ENCODE measurements around the gene PTPRM.

The PTPRM gene

GRCh38 chr18:7663366-7664312 lies 96.5 kb downstream of the PTPRM start:
- no peak for DNase-seq (ENCODE audit: low read depth in 2 of 2, low spot score in 1 of 2)

GRCh38 chr18:7666195-7666776 lies 99.2 kb downstream of the PTPRM start:
- DNase-seq (ENCODE audit: low read depth in 2 of 2, low spot score in 1 of 2), result no peak

DNA sequence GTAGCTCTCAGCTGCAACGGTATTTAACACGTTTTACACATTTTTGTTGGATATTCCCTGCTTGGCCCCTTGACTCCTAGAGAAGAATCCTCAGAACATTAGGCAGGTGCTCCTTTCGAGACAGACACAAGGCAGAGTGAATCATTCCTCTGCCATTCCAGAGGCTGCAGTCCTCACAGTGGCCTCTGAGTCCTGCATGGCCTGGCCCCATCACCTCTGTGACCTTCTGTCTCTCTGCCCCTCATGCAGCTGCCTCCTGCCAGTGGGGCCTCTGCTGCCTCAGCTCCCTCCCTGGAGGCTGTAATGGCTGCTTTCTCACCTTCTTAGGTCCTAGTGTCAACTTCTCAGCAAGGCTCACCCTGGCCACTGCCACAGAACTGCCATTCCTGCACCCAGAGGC lies 101.3 kb downstream of the PTPRM start:
- no peak for DNase-seq (ENCODE audit: low read depth in 2 of 2, low spot score in 1 of 2)

DNA sequence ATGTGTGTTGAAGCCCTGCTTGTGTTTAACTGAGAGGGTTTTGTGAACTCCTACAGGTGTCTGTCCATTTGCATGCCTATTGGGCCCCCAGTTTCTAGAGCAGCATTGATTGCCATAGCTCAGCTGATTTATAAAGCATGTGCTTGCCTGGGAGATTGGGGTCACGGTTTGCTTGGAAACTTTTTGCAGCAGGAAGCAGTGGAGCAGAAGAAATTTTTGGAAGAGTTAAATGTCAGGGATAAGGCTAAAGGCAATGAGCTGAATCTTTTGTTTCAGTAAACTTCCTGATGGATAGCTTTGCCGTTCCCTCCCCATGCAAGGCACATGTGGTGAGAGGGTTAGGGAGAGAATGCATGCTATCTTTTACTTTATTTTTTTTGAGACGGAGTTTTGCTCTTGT lies 102.2 kb downstream of the PTPRM start:
- DNase-seq (ENCODE audit: low read depth in 2 of 2, low spot score in 1 of 2), result no peak

DNA sequence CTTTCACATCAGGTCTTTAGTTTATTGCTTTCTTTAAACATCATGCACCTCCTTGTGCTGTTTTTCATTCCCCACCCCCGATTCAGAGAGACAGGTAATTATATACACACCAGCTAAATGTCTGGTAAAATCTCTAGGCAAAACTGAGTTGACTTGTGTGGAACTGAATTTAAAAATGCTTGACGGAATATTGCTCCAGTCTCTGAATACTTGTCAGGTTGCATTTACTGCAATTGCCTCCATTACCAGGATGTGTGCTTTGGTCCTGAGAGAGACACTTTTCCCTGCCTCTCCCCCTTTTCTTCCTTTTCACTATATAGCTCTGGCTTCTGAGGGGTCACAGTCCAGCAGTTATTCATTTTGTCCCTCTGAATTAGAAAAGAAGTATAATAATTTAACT lies 104.0 kb downstream of the PTPRM start:
- no peak for DNase-seq (ENCODE audit: low read depth in 2 of 2, low spot score in 1 of 2)

DNA sequence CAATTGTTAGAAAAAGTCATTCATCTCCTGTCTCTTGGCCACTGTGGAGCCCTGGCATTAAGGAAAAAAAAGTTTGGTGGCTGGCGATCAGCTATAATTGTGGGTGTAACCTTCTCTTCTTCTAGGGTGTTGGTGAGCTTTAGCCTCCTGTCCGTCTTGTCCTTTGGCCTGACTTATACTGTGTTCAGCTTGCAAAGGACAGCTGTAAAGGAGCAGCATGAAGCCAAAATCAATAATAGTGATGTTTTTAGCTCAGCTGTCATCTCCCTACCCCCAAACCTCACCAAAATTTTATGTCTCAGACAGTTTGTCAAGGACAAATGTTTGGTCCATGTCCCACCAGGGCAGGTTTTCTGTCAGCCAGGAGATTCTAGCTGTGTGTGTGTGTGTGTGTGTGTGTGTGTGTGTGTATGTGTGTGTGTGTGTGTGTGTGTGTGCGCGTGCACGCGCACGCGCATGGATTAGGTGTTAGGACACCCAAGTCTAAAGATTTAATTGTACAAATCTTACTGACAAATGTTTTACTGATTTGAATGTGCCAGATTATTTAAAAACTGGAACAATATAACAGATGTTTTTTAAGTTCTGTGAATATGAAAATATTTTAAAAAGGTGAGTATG lies 109.2 kb downstream of the PTPRM start:
- DNase-seq (ENCODE audit: low read depth in 2 of 2, low spot score in 1 of 2), result no peak

DNA sequence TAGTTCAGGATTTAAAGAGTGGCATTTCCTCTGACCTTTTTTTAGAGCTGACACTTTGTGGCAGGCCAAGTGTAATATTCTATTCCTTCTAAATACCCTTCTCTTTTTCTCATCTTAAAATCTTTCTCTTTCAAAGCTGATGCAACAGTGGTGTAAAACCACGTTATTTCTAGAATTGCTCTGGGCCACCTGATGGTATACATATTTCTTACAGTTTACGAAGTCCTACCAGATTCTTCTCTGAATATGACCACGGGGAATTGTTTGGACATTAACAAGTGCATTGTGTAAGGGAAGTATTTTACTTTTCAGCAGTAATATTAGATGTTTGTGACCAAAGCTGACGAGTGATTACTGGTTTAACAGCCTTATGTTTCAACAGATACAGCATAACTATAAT lies 109.9 kb downstream of the PTPRM start:
- no peak for DNase-seq (ENCODE audit: low read depth in 2 of 2, low spot score in 1 of 2)

DNA sequence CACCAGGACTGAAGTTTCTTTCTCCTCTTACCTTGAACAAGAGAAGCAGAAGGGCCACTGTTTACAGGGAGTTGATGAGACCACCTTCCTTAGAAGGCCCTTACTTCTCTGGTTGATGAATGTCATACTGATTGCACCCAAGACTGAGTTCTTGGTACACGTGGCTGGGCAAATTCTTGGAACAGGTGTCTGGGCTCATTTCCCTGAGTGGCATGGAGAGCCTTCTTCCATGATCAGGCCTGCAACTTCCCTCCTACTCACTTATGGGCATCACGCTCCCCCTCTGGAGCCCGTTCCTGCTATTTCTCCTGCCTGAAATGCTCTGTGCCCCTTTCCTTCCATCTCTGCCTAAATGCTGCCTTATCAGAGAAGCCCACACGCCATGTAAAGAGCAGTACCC lies 110.3 kb downstream of the PTPRM start:
- DNase-seq (ENCODE audit: low read depth in 2 of 2, low spot score in 1 of 2), result no peak

GRCh38 chr18:7678389-7678788 lies 111.3 kb downstream of the PTPRM start:
- DNase-seq (ENCODE audit: low read depth in 2 of 2, low spot score in 1 of 2), result no peak

- DNase-seq (ENCODE audit: low read depth in 2 of 2, low spot score in 1 of 2), result no peak
These were observed 111.7 kb downstream of the PTPRM start for GRCh38 chr18:7678801-7679200.

GRCh38 chr18:7681298-7681697 lies 114.2 kb downstream of the PTPRM start:
- no peak for DNase-seq (ENCODE audit: low read depth in 2 of 2, low spot score in 1 of 2)

GRCh38 chr18:7682321-7682720 lies 115.2 kb downstream of the PTPRM start:
- DNase-seq (ENCODE audit: low read depth in 2 of 2, low spot score in 1 of 2), result no peak

- DNase-seq (ENCODE audit: low read depth in 2 of 2, low spot score in 1 of 2), result no peak
These were observed 116.6 kb downstream of the PTPRM start for GRCh38 chr18:7683753-7684152.

GRCh38 chr18:7684357-7684756 lies 117.2 kb downstream of the PTPRM start:
- no peak for DNase-seq (ENCODE audit: low read depth in 2 of 2, low spot score in 1 of 2)

DNA sequence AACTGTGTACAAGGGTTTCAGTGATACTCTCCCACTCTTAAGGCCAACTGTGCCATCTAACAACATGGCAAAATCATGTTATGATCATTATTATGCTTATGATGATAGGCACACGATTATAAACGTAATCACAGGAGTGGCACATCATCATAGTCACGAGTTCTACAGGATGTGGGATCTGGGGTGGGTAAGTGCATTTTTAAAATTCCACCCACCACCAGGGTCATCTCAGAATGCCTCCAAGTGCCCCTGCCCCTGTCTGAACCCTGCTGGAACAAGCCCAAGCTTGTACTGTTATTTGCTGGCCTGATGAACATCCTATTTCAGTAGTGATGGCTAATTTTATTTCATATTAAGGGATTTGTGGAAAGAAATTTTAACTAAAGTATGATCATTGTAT lies 117.8 kb downstream of the PTPRM start:
- no peak for DNase-seq (ENCODE audit: low read depth in 2 of 2, low spot score in 1 of 2)

- DNase-seq (ENCODE audit: low read depth in 2 of 2, low spot score in 1 of 2), result no peak
These were observed 119.2 kb downstream of the PTPRM start for GRCh38 chr18:7686278-7686677.

DNA sequence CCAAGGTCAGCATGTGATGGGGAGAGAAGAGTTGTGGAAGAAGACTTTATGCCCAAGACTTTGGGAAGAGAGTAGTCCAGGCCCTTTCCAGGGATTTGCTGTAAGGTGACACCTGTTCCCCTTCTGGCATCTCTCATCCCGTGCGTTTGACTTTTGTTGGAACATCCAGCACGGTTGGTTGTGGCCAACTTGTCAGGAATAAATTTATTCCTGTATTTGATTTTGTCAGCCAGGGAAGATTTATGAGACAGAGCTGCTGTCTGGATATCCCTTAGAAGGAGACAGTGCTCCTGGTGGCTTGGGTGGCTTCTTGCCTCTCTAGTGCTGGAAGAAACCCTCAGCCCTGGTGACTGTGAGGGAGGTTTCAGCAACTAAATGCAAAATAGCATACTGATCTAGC lies 121.5 kb downstream of the PTPRM start:
- no peak for DNase-seq (ENCODE audit: low read depth in 2 of 2, low spot score in 1 of 2)

- DNase-seq (ENCODE audit: low read depth in 2 of 2, low spot score in 1 of 2), result no peak
These were observed 124.1 kb downstream of the PTPRM start for GRCh38 chr18:7691206-7691605.

GRCh38 chr18:7696780-7697179 lies 129.7 kb downstream of the PTPRM start:
- no peak for DNase-seq (ENCODE audit: low read depth in 2 of 2, low spot score in 1 of 2)

DNA sequence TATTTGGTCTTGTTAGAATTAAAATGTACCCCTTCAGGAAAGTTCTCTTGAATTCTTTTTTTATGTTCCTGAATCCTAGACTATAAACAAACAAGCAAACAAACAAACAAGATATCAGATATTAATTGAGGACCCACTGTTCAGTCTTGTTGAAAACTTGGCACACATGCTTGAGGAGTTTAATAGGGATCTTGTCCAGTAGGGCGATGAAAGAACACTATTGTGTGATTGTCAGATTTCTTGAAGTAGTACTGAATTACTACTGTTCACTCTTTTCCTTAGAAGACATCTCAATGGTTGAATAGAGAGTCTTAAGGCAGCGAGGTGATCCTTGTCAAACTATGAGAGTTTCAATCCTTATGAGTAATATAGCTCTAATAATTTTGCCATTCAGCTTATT lies 130.2 kb downstream of the PTPRM start:
- DNase-seq (ENCODE audit: low read depth in 2 of 2, low spot score in 1 of 2), result no peak

DNA sequence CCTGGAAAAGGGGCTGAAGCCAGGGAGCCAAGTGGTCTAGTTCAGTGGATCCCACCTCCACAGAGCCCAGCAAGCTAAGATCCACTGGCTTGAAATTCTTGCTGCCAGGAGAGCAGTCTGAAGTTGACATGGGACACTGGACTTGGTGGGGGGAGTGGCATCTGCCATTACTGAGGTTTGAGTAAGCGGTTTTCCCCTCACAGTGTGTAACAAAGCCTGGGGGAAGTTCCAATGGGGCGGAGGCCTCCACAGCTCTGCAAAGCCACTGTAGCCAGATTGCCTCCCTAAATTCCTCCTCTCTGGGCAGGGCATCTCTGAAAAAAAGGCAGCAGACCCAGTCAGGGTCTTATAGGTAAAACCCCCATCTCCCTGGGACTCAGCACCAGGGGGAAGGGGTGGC lies 144.4 kb downstream of the PTPRM start:
- no peak for DNase-seq (ENCODE audit: low read depth in 2 of 2, low spot score in 1 of 2)

GRCh38 chr18:7720395-7720794 lies 153.3 kb downstream of the PTPRM start:
- DNase-seq (ENCODE audit: low read depth in 2 of 2, low spot score in 1 of 2), result no peak

All from stimulated activated CD8-positive, alpha-beta memory T cell treated with anti-CD3 and anti-CD28 coated beads, Interleukin-4, amount 100 ng/mL, for 4 hours (primary cell).